Pancreas (tissue), 10 donors: ENCODE data around the gene CACNA1H. TPM values are rescaled to one million over a fixed set of nuclear protein-coding genes. Genes with fewer than 3 reads are reported as not detected.

Experiments
- ATAC-seq, 4 donors: fragments of 200-7000 bp; cut with Tn5 transposase; one replicate each; pipeline versions ENCODE4 v1.8.0 to v1.9.1; 2020; ENCODE audit warnings: mild to moderate bottlenecking in 4 of 4, moderate library complexity in 4 of 4
- DNase-seq, 6 donors: peaks; one replicate each; pipeline ENCODE4 v3.0.0-alpha.2; 2020
- FAIRE-seq: peaks from 2 replicates; lab custom pipeline; 2012; peaks lifted over from hg19 to GRCh38; lab: Jason Lieb, UNC
- H3K27ac ChIP-seq, 4 donors: fragments of 200-600 bp; sonication (generic); 1 replicate in 3 of 4; 2 replicates in 1 of 4; pipeline versions ENCODE4 v1.5.0 to v1.8.0; 2020
- H3K27me3 ChIP-seq, 4 donors: fragments of 200-600 bp; one replicate each; pipeline ENCODE4 v1.8.0; 2021
- H3K36me3 ChIP-seq, 3 donors: fragments of 200-600 bp; sonication (generic) in 1 of 3; one replicate each; pipeline versions ENCODE4 v1.5.0 to v1.8.0; 2020 to 2021
- H3K4me1 ChIP-seq, 3 donors: fragments of 200-600 bp; one replicate each; pipeline ENCODE4 v1.8.0; 2021
- H3K4me3 ChIP-seq, 4 donors: fragments of 200-600 bp; sonication (generic) in 2 of 4; one replicate each; pipeline versions ENCODE4 v1.5.0 to v1.8.0; 2020 to 2021
- H3K9me3 ChIP-seq, 4 donors: fragments of 200-600 bp; one replicate each; pipeline ENCODE4 v1.8.0; 2021
- WGBS, 2 donors: extraction: QIAGEN DNeasy Blood & Tissue Kit; methylation state at CpG; one replicate each; pipeline ENCODE4 v1.1.7; 2013; 5-methylcytosine and 5-hydroxymethylcytosine counted together
- intact Hi-C, 3 donors: fragments of 100-400 bp; cut with DNase I; formaldehyde crosslinking; loops; one replicate each; pipeline versions ENCODE4 v1.11.1 to v1.14.2; 2022
- polyA plus RNA-seq, 2 donors: library from polyadenylated mRNA; stranded (reverse); fragments of 200-250 nt; gene quantifications; one replicate each; pipeline ENCODE4 v1.2.3, GENCODE V29; 2013
- total RNA-seq, 6 donors: library from RNA; stranded (reverse); fragmentation: NEBNext Ultra II Directional in 4 of 6; extraction: Animal tissue kit (Norgen Biotek cat#: 25700) in 4 of 6; gene quantifications; one replicate each; pipeline versions ENCODE4 v1.2.1 to v1.2.4, GENCODE V29; 2021 to 2023
- TF ChIP-seq, protein P1 (sequence below), 4 donors: fragments of 200-600 bp; sonication (generic) in 3 of 4; IDR thresholded peaks; one replicate each; pipeline versions ENCODE4 v1.5.0 to v1.8.0; 2021; ENCODE audit warnings: antibody characterized with exemption in 4 of 4
- donor health status: healthy with polysubstance abuse.
- donor health status: DM: no; HTN: no; CAD: no; lungs with moderate emphysema.
- donor health status: DM: no; HTN: no; CAD: no.
- donor health status: control.
- donor health status: control.
- donor health status: Bipolar disorder and iron deficiency.
- donor health status: DM: yes; HTN: yes; CAD: no.
- donor health status: DM: no; HTN: no; CAD: no.
- donor health status: DM: no; HTN: no; CAD: no.
- donor health status: DM: yes; HTN: yes; CAD: no.

The CACNA1H gene
- total and polyA plus RNA-seq, 8 donors: 2.5 to 20.5 (median 4.9) TPM

DNA sequence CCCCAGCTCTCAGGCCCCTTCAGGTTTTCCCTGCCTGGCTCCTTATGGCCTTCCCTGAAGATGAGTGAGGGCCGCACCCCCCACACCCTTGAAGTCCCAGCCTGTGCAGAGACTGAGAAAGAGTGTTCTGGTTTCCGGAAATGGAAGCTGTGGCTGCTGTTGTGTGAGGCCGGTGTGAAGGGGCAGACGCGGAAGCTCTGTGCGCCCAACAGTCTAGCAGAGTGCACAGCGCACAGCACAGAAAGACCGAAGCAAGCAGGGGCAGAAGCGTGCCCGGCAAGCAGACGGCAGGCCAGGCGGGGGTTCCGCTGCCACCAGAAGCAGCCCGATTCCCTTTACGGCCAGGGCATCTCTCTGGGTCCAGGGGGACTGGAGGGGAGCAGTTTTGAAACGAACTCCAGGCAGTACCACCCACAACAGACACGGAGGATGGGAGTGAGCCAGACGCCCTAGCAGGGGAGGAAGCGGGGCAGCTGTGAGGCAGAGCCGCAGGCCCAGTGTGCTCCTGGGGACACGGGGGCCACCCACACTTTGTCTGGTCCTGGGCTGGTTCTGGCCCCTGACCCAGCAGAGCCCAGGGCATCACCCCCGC lies 55.4 kb downstream of the CACNA1H start:
- Histone ChIP-seq H3K27ac (no peak overlapping the region), H3K4me3 (no peak overlapping the region), H3K9me3 (no peaks in the 10 kb centered on the region), H3K27me3 (no peaks in the 10 kb centered on the region), H3K36me3 (no peaks in the 10 kb centered on the region), H3K4me1 (no peaks in the 10 kb centered on the region)
- 66 to 74% methylated on average over 22 of the region's 22 CpGs for WGBS, 2 donors
- DNase-seq (no peak), ATAC-seq (no peak), FAIRE-seq (no peak)
- intact Hi-C loops: no loop called here
- TF ChIP-seq, protein P1, sequence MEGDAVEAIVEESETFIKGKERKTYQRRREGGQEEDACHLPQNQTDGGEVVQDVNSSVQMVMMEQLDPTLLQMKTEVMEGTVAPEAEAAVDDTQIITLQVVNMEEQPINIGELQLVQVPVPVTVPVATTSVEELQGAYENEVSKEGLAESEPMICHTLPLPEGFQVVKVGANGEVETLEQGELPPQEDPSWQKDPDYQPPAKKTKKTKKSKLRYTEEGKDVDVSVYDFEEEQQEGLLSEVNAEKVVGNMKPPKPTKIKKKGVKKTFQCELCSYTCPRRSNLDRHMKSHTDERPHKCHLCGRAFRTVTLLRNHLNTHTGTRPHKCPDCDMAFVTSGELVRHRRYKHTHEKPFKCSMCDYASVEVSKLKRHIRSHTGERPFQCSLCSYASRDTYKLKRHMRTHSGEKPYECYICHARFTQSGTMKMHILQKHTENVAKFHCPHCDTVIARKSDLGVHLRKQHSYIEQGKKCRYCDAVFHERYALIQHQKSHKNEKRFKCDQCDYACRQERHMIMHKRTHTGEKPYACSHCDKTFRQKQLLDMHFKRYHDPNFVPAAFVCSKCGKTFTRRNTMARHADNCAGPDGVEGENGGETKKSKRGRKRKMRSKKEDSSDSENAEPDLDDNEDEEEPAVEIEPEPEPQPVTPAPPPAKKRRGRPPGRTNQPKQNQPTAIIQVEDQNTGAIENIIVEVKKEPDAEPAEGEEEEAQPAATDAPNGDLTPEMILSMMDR (IDR thresholded peaks at IDR 0.05): no peak

DNA sequence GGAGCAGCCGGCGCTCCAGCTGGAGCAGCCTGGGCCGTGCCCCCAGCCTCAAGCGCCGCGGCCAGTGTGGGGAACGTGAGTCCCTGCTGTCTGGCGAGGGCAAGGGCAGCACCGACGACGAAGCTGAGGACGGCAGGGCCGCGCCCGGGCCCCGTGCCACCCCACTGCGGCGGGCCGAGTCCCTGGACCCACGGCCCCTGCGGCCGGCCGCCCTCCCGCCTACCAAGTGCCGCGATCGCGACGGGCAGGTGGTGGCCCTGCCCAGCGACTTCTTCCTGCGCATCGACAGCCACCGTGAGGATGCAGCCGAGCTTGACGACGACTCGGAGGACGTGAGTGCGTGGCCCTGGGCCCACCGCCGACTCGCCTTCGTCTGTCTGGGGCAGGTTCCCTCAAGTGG lies 56.2 kb downstream of the CACNA1H start:
- intact Hi-C loops: no loop called here
- H3K4me1 ChIP-seq: no peaks in the 10 kb centered on the region
- no peak overlapping the region for H3K27ac ChIP-seq
- DNase-seq (no peak), ATAC-seq (no peak), FAIRE-seq (no peak)
- no peaks in the 10 kb centered on the region for H3K36me3 ChIP-seq
- H3K4me3 ChIP-seq: no peak overlapping the region
- 79 to 89% methylated on average over 35 to 43 of the region's 43 CpGs for WGBS, 2 donors
- H3K27me3 ChIP-seq: no peaks in the 10 kb centered on the region
- TF ChIP-seq, protein P1 (IDR thresholded peaks at IDR 0.05): no peak
- no peaks in the 10 kb centered on the region for H3K9me3 ChIP-seq

DNA sequence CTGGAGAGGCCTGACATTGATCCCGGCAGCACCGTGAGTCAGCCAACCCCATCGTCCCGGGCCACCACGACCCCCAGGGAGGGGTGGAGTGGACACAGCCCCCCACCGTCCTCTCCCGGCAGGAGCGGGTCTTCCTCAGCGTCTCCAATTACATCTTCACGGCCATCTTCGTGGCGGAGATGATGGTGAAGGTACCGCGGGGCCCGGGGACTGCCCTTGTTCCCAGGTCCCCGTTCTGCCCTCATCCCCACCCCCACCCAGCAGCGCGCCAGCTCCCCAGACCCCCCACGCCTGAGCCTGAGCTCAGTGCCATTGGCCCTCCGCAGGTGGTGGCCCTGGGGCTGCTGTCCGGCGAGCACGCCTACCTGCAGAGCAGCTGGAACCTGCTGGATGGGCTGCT lies 57.6 kb downstream of the CACNA1H start:
- Histone ChIP-seq H3K27ac (no peak overlapping the region), H3K27me3 (no peaks in the 10 kb centered on the region), H3K36me3 (no peaks in the 10 kb centered on the region), H3K4me1 (no peaks in the 10 kb centered on the region), H3K9me3 (no peaks in the 10 kb centered on the region), H3K4me3 (no peak overlapping the region)
- intact Hi-C loops: no loop called here
- no peak for ATAC-seq
- TF ChIP-seq, protein P1 (IDR thresholded peaks at IDR 0.05): no peak
- no peak for DNase-seq
- no peak for FAIRE-seq
- 77 to 81% methylated on average over 23 of the region's 23 CpGs for WGBS, 2 donors

DNA sequence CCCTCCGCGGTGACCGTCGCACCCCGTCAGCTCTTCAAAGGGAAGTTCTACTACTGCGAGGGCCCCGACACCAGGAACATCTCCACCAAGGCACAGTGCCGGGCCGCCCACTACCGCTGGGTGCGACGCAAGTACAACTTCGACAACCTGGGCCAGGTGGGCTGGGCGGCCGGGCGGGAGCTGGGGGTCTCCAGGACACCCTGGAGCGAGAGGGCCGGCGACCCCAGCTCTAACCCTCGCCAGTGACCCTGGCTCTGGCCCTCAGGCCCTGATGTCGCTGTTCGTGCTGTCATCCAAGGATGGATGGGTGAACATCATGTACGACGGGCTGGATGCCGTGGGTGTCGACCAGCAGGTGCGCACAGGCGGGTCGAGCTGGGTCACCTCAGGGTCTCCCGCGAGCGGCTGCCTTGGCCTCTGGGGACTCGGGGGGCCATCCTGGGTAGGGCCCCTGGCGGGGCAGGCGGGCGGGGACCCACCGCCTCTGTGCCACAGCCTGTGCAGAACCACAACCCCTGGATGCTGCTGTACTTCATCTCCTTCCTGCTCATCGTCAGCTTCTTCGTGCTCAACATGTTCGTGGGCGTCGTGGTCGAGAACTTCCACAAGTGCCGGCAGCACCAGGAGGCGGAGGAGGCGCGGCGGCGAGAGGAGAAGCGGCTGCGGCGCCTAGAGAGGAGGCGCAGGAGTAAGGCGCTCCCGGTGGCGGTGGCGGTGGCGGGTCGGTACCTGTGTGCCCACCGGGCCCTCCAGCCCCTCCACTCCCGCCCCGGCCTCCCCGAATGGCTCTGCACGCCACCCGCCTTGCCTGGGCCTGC lies 58.8 kb downstream of the CACNA1H start:
- Histone ChIP-seq H3K27ac (no peak overlapping the region), H3K4me3 (no peak overlapping the region), H3K27me3 (no peaks in the 10 kb centered on the region), H3K9me3 (no peaks in the 10 kb centered on the region), H3K4me1 (no peaks in the 10 kb centered on the region), H3K36me3 (no peaks in the 10 kb centered on the region)
- intact Hi-C loops: no loop called here
- 78 to 87% methylated on average over 49 to 65 of the region's 65 CpGs for WGBS, 2 donors
- DNase-seq (no peak), FAIRE-seq (no peak), ATAC-seq (no peak)
- TF ChIP-seq, protein P1 (IDR thresholded peaks at IDR 0.05): no peak
